ENCODE data around the gene ALK.

ALK gene

GRCh38 chr2:29787473-29788465 is 133.6 kb downstream of the ALK start:
- no peak for DNase-seq

DNA sequence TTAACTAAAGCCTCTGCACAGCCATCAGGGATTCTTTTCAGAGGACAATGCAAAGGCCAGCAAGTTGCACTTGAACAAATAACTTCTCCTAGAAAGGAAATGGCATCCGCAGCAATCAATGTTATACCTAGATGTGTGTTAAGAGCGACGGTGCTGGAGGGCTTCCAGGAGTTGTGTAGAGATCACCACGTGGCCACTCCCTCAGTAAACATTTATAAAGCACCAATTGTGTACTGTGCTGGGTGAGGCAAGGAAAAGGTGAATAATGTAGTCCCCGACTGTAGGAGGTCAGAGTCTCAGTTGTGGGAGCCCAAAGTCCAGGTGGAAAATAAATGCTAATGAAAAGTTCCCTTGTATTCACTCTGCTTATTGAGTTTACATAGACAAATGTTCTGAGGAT is 135.0 kb downstream of the ALK start:
- DNase-seq = no peak

DNA sequence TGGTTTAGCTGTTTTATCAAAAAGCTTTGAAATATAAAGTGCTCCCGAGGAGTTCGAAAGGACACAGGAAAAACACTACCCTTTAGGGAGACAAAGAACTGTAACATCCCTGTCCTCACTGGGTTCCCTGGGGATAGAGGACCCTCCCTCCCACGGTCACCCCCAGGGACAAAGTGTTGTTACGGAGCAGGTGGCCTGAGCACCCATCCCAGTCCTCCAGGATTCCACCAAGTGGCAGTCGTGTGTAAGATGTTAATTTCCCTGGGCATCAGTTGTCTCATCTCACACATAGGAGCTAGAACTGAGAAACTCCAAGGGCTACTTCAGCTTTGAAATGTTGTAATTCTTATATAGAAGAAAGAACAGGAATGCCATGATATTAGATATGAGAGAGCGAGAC is 137.7 kb downstream of the ALK start:
- no peak for DNase-seq

- DNase-seq = no peak
These were observed 138.6 kb downstream of the ALK start for GRCh38 chr2:29782549-29783458.

DNA sequence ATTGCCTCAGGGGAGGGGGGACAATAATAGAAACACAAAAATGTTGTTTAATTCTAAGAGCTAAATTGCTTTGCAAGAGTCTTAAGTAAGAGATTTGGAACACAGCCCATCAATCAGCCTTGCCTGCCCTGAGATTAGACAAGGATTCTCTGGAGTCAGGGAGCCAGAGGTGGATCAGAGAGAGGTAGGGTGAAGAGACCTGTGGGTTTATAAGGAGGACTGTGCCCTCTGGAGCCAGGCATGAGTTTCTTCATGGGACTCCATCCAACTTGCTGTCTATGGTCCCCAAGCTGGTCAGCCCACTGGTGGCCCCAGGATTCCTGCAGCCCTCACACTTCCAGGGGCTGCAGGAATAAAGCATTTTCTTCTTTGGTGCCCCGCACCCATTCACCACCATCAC is 139.3 kb downstream of the ALK start:
- DNase-seq = no peak

DNA sequence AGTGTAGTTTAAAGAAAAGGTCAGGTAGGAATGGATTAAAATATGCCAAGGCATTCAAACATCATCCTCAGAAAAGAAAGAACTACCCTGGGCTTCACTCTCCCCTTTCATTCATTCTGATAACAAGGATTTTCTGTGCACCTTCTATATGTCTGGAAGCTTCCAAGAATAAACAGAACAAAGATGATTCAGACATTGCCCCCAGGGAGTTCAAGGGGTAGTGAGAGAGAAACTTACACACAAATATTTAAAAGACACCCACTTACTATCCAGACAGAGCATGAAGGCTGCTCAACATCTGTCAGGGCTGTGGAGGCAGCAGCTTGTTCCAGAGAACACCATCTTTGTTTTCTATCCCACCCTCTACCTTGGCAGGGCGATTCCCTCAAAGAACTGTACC is 140.5 kb downstream of the ALK start:
- no peak for DNase-seq

DNA sequence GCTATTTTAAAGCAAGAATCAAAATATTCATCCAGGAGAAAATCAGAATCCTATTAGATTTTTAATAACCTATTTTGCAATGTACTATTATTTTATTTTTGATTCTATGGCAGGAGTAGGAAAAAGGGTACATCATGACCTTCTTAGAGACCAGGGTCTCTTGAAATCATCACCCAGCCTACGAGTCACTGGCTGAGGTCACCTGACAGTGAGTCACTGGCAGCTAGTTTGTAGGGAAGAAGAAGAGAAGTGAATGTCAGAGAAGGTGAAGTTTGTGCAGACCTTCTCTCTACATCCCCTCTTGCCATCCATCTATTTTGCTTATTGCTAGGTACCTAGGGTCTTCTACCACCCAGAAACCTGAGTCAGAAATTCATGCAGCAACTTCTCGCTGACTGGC is 144.2 kb downstream of the ALK start:
- DNase-seq = no peak

DNA sequence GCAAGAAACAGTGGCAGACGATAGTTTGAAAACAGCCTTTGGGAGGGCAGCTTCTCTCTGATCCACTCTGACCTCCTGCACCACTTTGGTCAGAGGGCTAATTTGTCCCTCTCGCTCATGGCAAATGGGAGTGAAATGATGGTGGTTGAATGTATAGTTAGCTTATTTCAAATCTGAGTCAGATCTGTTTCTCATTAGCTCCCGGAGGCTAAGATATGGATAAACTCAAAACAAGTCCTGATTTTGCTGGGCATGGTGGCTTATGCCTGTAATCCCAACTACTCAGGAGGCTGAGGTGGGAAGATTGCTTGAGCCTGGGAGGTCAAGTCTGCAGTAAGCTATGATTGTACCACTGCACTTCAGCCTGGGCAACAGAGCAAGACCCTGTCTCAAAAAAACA is 145.0 kb downstream of the ALK start:
- DNase-seq = no peak

DNA sequence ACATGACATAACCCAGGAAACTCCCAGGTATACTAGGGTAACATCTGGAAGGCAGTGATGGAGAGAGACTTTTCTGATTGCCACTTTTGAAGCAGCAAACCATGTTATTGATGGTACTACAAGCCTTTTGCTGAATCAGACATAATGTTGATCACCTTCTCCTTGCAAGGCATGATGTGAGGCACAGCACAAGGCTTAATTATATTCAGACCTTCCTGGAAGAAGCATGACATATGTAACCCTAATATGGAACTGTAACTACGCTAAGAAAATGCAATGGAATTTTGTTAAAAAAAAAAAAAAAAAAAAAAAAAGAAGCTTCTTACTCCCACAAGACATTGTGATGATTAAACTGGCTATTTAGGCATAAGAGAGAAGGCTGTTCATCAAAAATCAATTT is 145.4 kb downstream of the ALK start:
- no peak for DNase-seq

GRCh38 chr2:29774624-29775023 is 146.8 kb downstream of the ALK start:
- no peak for DNase-seq

- DNase-seq = no peak
These were observed 150.5 kb downstream of the ALK start for GRCh38 chr2:29770846-29771245.

GRCh38 chr2:29769847-29770246 is 151.5 kb downstream of the ALK start:
- DNase-seq = no peak

GRCh38 chr2:29767606-29768335 is 153.6 kb downstream of the ALK start:
- no peak for DNase-seq

GRCh38 chr2:29766191-29766590 is 155.2 kb downstream of the ALK start:
- DNase-seq = no peak

DNA sequence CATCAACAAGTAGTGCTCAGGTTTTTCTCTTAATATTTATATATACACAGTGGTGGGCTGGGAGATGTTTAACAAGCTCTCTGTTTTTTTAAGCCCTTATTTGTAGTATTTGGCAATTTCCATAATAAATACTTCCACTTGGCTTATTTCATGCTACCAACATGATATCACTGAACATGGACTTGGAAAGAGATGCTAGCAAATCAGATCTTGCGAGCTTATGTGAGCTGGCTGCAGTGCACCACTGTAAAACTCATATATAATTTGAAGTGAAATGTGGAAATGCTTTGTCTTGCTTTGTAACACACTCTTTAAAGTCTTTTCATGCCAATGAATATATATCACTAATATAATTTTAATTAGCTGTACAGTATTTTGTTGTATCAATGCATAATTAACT is 155.7 kb downstream of the ALK start:
- DNase-seq = no peak

GRCh38 chr2:29763371-29763770 is 158.0 kb downstream of the ALK start:
- DNase-seq = no peak

DNA sequence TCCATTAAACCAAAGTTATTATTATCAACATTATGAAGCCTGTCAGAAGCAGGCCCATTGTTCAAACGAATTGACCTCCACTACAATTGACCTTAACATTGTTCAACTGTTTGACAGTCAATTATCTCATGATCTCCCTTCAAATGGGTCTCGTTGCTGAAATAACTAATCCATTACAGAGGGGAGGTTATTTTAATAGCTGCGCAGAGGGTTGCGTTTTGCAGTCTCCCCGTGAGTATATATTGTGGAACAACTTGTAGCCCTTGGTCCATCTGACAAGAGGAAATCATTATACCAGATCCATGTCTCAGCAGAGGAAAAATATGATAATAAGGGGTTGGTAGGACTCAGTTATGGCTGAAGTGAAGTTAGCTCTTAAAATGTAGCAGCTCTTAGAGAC is 159.1 kb downstream of the ALK start:
- no peak for DNase-seq

DNA sequence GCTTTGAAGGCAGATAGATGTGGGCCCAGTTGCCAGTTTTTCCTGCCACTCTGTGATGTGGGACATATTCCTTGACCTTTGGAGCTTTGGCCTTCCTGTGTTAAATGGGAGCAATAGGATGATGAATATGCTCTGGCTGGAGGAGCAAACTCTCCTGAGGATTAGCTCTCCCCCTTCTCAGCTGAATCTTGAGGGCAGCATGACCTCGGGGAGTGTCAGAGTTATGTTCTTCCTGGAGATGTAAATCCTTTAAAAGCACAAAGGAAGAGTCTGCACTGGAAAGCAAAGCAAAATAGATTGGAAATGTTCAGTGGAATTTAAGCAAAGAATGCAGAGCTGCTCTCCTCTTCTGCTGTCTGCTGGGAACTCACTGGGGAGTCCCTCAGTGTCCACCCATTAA is 160.1 kb downstream of the ALK start:
- DNase-seq = no peak

- DNase-seq = no peak
These were observed 161.4 kb downstream of the ALK start for GRCh38 chr2:29760008-29760407.

DNA sequence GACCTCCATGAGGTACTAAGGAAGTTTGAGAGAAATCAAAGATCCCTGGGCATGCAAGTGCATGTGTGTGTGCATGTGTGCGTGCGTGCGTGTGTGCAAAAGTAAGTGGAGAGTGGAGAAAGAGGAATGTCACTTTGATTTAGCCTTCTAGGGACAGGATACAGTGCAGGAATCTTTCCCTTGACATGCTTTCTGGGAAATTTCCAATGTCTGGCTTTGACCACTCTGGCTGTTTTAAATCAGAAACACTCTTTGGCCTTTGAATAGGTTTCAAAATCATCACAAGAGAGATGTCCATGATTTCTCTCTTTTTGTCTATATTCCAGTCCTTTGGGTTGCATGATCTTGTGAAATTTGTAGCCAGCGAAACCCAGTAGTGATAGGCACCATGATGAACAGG is 162.0 kb downstream of the ALK start:
- no peak for DNase-seq

GRCh38 chr2:29755829-29756228 is 165.6 kb downstream of the ALK start:
- DNase-seq = no peak

DNA sequence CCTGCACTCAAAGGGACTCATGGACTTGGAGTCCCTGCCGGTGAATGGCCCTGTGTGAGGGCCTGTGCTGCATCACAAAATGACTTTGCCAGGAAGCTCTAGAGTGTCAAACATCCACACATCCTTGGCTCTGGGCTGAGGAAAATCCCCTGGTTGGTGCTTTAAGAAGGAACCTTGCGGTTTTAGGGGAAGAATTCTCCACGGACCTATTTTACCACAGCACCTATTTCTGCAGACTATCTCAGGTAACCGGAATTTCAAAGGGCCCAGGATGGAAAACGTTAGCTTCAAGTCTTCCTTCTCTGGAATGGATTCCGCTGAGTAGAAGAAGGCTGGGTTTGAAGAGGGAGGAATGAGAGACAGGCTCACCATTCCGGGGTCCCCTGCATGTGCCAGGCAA is 166.2 kb downstream of the ALK start:
- no peak for DNase-seq

All from NCI-H146 (cell line).